MM.1S (cell line): ENCODE measurements around the gene TGFB2.

Experiments
- EZH2 ChIP-seq: fragments of 300-600 bp; sonication (generic); optimal IDR thresholded peaks from 2 replicates; pipeline ENCODE3; 2017; ENCODE audit warnings: low read depth, mild to moderate bottlenecking, antibody characterized with exemption, low read length, mixed read lengths
- EZH2phosphoT487 ChIP-seq: fragments of 300-600 bp; sonication (generic); IDR thresholded peaks from 2 replicates; pipeline ENCODE4 v1.6.1; 2018; ENCODE audit warnings: antibody characterized with exemption, low read length
- TF ChIP-seq, protein P1 (sequence below): fragments of 300-600 bp; sonication (generic); IDR thresholded peaks from 2 replicates; pipeline ENCODE4 v1.5.1; 2016; ENCODE audit warnings: antibody characterized with exemption, low read length, mixed read lengths

DNA sequence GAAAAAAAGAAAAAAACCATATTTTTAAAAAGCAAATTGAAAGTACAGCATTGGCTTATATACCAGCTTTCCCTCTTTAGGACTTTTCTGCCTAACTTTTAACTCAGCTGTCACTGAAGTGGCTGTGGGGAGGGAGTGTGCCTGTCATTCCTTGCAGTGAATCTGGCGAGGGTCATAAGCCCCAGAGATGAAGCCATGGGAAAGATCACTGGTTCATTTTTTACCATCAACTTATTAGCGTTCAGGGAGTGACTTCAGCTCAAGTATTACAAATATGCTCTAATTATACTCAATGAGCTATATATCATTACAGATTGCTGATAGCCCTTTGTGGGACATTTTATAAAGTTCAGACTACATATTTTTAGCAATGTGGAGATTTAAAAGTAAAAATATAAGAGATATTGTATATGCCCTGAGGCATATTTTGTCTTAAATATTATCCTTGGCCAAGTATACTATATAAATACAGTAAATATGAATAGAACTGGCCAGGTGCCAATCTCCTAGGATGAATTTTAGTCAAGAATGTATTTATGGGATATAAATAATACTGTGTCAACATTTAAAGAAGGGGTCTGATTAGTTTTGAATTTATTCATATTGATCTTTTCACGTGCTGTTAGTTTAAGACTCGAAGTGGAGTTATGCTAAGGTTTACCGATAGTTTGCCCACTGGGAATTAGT is 4.4 kb downstream of the TGFB2 start:
- TF ChIP-seq, protein P1, sequence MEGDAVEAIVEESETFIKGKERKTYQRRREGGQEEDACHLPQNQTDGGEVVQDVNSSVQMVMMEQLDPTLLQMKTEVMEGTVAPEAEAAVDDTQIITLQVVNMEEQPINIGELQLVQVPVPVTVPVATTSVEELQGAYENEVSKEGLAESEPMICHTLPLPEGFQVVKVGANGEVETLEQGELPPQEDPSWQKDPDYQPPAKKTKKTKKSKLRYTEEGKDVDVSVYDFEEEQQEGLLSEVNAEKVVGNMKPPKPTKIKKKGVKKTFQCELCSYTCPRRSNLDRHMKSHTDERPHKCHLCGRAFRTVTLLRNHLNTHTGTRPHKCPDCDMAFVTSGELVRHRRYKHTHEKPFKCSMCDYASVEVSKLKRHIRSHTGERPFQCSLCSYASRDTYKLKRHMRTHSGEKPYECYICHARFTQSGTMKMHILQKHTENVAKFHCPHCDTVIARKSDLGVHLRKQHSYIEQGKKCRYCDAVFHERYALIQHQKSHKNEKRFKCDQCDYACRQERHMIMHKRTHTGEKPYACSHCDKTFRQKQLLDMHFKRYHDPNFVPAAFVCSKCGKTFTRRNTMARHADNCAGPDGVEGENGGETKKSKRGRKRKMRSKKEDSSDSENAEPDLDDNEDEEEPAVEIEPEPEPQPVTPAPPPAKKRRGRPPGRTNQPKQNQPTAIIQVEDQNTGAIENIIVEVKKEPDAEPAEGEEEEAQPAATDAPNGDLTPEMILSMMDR = no peak
- TF ChIP-seq EZH2 (no peak), EZH2phosphoT487 (no peak)
